Right renal pelvis (tissue), 4 donors: ENCODE measurements around the gene ATP11A. TPM values are rescaled to one million over a fixed set of nuclear protein-coding genes. Genes with fewer than 3 reads are reported as not detected.

Experiments used
- DNase-seq, 4 donors: peaks; one replicate each; pipeline ENCODE4 v3.0.0-alpha.2; 2013; ENCODE audit warnings: low read depth in 4 of 4, low spot score in 3 of 4, missing footprints in 1 of 4
- polyA plus RNA-seq, 4 donors: library from polyadenylated mRNA; unstranded; fragments of 120-200 nt; gene quantifications; one replicate each; pipeline ENCODE4 v1.2.1, GENCODE V29; 2013; ENCODE audit not compliant: insufficient read length in 4 of 4

ATP11A gene
- polyA plus RNA-seq, 4 donors = 47.2 to 53.3 (median 48.0) TPM

DNA sequence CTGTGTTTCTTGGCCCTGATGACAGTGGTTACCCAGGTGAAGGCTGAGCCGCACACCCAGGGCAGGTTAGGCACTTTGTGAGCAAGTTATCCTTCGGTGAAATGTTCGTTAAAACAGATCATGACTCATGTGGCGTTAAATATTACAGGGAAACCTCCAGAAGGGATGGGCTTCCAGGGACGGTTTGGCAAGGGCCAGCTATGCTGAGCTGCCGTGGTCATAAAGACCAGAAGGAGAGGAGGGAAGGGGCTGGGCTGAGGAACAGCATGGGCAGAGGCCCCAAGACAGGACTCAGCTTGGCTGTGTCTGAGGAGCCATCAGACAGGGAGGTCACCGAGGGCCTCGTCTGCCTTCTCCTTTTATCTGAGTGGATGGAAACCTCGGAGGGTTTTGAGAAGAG is 47.5 kb downstream of the ATP11A start:
- DNase-seq = no peak

DNA sequence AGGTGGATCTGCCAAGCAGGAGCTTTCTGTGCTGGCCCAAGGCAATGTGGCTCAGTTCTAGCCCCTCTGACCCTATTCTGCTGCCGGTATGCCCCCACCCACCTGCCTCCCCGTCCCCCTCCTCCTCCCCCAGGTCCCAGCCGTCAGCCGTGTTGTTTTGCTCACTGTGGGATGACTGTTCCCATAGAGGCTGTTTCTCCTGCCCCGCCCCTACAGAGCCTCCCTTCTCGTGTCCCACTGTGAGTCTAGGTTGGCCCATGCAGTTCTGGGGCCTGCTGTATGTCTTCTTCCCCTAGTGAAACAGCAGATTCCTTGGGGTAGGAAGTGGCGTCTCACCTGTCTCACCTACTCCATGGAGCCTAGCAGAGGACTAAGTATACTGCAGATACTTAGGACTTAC is 48.8 kb downstream of the ATP11A start:
- no peak for DNase-seq

- no peak for DNase-seq
These were observed 50.8 kb downstream of the ATP11A start for GRCh38 chr13:112740502-112741131.

- DNase-seq = no peak
These were observed 51.4 kb downstream of the ATP11A start for GRCh38 chr13:112741185-112741755.

- DNase-seq = no peak
These were observed 52.2 kb downstream of the ATP11A start for GRCh38 chr13:112741835-112742570.

GRCh38 chr13:112742583-112742982 is 52.7 kb downstream of the ATP11A start:
- DNase-seq = no peak

DNA sequence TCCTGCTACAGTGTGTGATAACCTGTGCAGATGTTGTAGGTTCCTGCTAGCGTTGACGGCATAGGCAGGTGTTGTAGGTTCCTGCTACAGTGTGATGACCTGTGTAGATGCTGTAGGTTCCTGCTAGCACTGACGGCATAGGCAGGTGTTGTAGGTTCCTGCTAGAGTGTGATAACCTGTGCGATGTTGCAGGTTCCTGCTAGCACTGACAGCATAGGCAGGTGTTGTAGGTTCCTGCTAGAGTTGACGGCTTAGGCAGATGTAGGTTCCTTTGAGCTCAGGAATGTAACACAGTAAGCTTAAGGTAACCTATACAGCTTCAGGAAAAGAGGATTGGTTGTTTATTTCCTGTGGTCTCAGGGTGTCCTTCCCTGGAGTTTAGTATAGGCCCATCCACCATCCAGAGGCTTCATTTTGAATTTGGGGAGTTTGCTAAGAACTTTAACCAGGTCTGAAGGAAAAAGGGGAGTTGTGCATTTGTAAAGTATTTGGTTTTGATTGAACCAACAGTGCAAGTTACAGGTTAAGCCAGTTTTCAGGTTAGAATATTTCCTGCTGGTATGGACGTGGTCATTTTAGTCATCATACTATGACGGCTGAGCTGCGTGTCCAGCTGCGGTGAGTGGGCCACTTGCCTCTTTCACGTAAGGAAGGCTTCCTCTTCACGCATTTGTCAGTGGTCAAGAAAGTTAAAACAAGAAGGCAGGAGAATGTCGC is 53.8 kb downstream of the ATP11A start:
- DNase-seq = no peak

DNA sequence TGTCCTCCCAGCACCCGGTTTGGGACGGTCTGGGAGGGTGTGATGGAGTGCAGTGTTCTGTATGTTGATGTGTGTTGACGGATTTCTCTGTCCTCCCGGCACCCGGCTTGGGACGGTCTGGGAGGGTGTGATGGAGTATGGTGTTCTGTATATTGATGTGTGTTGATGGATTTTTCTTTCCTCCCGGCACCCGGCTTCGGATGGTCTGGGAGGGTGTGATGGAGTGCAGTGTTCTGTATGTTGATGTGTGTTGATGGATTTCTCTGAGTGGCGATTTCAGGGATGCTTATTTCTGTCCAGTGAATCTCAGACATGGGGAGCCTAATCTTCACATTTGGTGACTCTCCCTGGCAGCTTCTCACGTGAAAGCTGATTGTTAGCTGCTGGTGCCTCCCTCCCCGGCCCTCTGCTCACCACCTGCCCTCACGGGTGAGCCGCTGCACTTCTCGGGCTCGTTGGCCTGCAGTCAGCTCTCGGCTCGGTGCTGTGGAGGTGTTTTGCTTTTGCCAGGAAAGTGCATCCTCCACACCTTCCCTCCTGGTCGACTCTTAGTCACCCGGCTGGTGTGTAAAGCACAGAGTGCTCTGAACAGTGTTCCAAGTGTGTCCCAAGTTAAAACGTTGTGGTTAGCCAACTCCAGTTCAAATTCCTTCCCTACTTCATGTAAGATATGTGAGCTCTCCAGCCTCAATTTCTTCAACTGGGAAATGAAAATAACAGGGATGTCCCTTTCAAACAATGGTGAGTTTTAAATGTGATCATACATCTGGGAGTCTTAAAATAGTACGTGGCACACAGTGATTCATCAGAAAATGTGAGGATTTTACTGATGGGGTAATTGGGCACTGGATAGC is 54.6 kb downstream of the ATP11A start:
- DNase-seq = no peak

GRCh38 chr13:112746044-112746443 is 56.2 kb downstream of the ATP11A start:
- DNase-seq = no peak

DNA sequence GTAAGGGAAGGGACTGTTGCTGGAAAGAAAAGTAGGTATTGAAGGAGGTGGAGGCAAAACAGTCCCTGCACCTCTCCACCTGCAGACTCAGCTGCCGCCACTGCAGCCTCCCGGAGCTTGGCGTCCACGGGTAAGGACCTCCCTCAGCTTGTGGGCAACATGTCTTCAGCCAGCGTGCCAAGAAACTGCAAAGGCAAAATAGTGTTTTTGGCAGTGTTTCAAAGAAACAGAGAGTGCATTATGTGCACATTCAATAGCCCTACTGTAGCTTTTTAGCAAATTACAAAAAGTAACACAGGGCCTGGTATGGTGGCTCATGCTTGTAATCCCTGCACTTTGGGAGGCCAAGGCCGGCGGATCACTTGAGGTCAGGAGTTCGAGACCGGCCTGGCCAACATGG is 57.4 kb downstream of the ATP11A start:
- no peak for DNase-seq

- DNase-seq = no peak
These were observed 59.3 kb downstream of the ATP11A start for GRCh38 chr13:112748947-112749735.

GRCh38 chr13:112750570-112750969 is 60.7 kb downstream of the ATP11A start:
- no peak for DNase-seq

- no peak for DNase-seq
These were observed 61.8 kb downstream of the ATP11A start for GRCh38 chr13:112751617-112752016.

- no peak for DNase-seq
These were observed 62.4 kb downstream of the ATP11A start for GRCh38 chr13:112752211-112752610.

GRCh38 chr13:112752711-112753541 is 63.1 kb downstream of the ATP11A start:
- DNase-seq = no peak

GRCh38 chr13:112753833-112754232 is 64.0 kb downstream of the ATP11A start:
- DNase-seq = no peak

DNA sequence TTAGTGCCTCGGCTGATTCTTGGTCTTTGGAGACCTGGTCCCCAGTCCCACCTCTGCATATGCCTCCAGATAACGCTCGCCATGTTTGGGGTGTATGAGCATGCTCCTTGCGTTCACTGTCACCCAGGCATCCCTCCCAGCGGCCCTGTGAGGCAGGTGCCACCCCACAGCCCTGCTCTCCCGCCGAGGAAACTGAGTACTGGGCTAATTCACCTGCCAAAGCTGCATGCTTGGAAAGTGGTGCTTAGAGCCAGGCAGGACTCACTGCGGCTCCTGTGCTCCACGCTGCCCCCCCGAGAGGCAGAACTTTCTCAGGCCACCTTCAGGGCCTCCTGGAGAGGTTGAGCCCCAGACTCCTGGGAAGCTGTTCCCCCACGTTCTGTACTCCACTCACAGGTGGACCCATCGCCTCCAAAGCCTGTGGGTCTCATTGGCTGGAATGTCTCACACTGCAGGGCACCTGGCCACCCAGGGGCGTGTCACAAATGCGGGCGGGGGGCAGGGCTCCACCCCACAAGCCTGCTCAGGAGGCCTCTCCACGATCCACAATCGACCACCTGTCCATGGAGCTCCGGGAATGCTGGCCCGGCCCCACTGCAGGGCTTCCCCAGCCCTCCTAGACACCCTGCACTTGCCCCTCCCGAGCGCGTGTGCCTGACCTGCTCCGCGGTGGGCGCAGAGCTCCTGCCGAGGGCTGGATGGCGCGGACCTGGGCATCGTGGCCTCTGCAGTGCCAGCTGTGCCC is 64.6 kb downstream of the ATP11A start:
- no peak for DNase-seq

DNA sequence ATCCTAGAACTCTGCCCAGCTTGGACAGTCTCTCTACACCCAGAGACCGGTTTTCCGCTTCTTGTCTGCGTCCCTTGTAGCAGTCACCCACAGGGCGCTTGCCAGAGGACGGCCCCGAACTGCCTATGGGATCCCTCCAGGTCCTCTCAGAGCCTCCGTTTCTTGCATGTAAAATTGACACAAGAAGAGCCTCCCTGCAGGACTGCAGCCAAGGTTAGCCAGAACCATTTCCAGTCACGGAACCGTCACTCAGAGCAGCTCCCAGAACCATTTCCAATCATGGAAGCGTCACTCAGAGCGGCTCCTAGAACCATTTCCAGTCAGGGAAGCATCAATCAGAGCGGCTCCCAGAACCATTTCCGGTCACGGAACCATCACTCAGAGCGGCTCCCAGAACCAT is 65.5 kb downstream of the ATP11A start:
- no peak for DNase-seq
